MM.1S (cell line): ENCODE results near the gene SPATA7.

ENCODE experiments used
- DNase-seq: peaks from one replicate; pipeline ENCODE4 v3.0.0-alpha.2; 2015
- H2AFZ ChIP-seq: fragments of 300-600 bp; sonication (generic); 2 replicates; pipeline ENCODE4 v1.6.0; 2016; ENCODE audit warnings: antibody characterized with exemption, low read length
- H3F3A ChIP-seq: fragments of 300-600 bp; sonication (generic); 2 replicates; pipeline ENCODE4 v1.6.1; 2016; ENCODE audit warnings: mild to moderate bottlenecking, antibody characterized with exemption, low read length, moderate library complexity, mixed read lengths; ENCODE audit not compliant: insufficient read depth
- H3K27ac ChIP-seq: fragments of 300-600 bp; sonication (generic); 2 replicates; pipeline ENCODE4 v1.5.1; 2016; ENCODE audit warnings: mild to moderate bottlenecking, low read length
- H3K27me3 ChIP-seq: fragments of 300-600 bp; sonication (generic); replicated peaks from 2 replicates; pipeline ENCODE4 v1.6.0; 2016; ENCODE audit warnings: low read length; ENCODE audit not compliant: insufficient read depth
- H3K36me3 ChIP-seq: fragments of 300-600 bp; sonication (generic); replicated peaks from 2 replicates; pipeline ENCODE4 v1.6.1; 2016; ENCODE audit warnings: mild to moderate bottlenecking, low read length, mixed read lengths; ENCODE audit not compliant: insufficient read depth
- H3K4me1 ChIP-seq: fragments of 300-600 bp; sonication (generic); 2 replicates; pipeline ENCODE4 v1.6.1; 2016; ENCODE audit warnings: low read length, mixed read lengths
- H3K4me2 ChIP-seq: fragments of 300-600 bp; sonication (generic); 2 replicates; pipeline ENCODE4 v1.6.0; 2016; ENCODE audit warnings: low read depth, low read length
- H3K4me3 ChIP-seq: fragments of 300-600 bp; sonication (generic); 2 replicates; pipeline ENCODE4 v1.5.1; 2016; ENCODE audit warnings: low read length, mixed read lengths
- H3K79me2 ChIP-seq: fragments of 300-600 bp; sonication (generic); 2 replicates; pipeline ENCODE4 v1.6.1; 2016; ENCODE audit warnings: mixed run types, low read length, mixed read lengths
- H3K9ac ChIP-seq: fragments of 300-600 bp; sonication (generic); 2 replicates; pipeline ENCODE4 v1.6.1; 2016; ENCODE audit warnings: low read length, mixed read lengths
- H3K9me2 ChIP-seq: fragments of 300-600 bp; sonication (generic); replicated peaks from 2 replicates; pipeline ENCODE4 v1.6.1; 2016; ENCODE audit warnings: mild to moderate bottlenecking, low read length, mixed read lengths; ENCODE audit not compliant: insufficient read depth
- H3K9me3 ChIP-seq: fragments of 300-600 bp; sonication (generic); replicated peaks from 2 replicates; pipeline ENCODE4 v1.6.1; 2016; ENCODE audit warnings: mild to moderate bottlenecking, low read length, mixed read lengths; ENCODE audit not compliant: insufficient read depth
- H4K20me1 ChIP-seq: fragments of 300-600 bp; sonication (generic); 2 replicates; pipeline ENCODE4 v1.6.1; 2016; ENCODE audit warnings: mild to moderate bottlenecking, low read length, moderate library complexity, mixed read lengths; ENCODE audit not compliant: insufficient read depth
- CTCF ChIP-seq: fragments of 300-600 bp; sonication (generic); IDR thresholded peaks from 2 replicates; pipeline ENCODE4 v1.5.1; 2016; ENCODE audit warnings: antibody characterized with exemption, low read length, mixed read lengths
- EZH2 ChIP-seq: fragments of 300-600 bp; sonication (generic); optimal IDR thresholded peaks from 2 replicates; pipeline ENCODE3; 2017; ENCODE audit warnings: low read depth, mild to moderate bottlenecking, antibody characterized with exemption, low read length, mixed read lengths
- EZH2phosphoT487 ChIP-seq: fragments of 300-600 bp; sonication (generic); IDR thresholded peaks from 2 replicates; pipeline ENCODE4 v1.6.1; 2018; ENCODE audit warnings: antibody characterized with exemption, low read length

Gene SPATA7

GRCh38 chr14:88388741-88389282 lies 3.4 kb downstream of the SPATA7 start:
- Histone ChIP-seq H3K4me3 (no peak overlapping the region), H3K79me2 (no peaks in the 10 kb centered on the region), H2AFZ (no peak overlapping the region), H3K27ac (no peak overlapping the region), H3K36me3 (no peaks in the 10 kb centered on the region), H3F3A (no peaks in the 10 kb centered on the region), H3K27me3 (no peaks in the 10 kb centered on the region), H4K20me1 (no peaks in the 10 kb centered on the region), H3K9ac (no peak overlapping the region), H3K4me2 (no peak overlapping the region), H3K9me3 (no peaks in the 10 kb centered on the region), H3K9me2 (no peaks in the 10 kb centered on the region), H3K4me1 (no peaks in the 10 kb centered on the region)
- no peak for DNase-seq
- TF ChIP-seq EZH2 (no peak), EZH2phosphoT487 (no peak), CTCF (no peak)

DNA sequence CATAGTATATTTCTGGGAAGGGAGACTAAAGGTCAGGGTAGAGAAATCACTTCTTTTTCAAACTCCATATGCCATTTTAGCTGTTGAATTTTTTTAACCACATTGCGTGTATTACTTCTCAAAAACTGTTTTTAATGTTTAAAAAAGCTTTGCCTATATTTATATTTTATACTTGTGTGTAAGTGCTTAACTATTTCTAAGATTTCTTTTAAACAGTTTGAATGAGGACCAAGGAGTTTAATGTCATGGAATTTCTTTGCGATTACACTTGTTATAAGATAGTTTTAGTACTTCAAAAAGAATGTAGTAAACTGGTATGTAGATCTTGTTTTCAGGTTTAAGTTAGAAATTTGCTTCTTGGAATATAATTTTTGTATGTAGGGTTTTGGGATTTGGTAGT lies 7.2 kb downstream of the SPATA7 start:
- no peak overlapping the region for H2AFZ ChIP-seq
- DNase-seq, result no peak
- no peaks in the 10 kb centered on the region for H3K9me3 ChIP-seq
- no peaks in the 10 kb centered on the region for H3K79me2 ChIP-seq
- no peaks in the 10 kb centered on the region for H3K9me2 ChIP-seq
- H3K9ac ChIP-seq, result no peak overlapping the region
- no peaks in the 10 kb centered on the region for H3K4me1 ChIP-seq
- TF ChIP-seq EZH2phosphoT487, result no peak
- no peak for TF ChIP-seq CTCF
- no peak for TF ChIP-seq EZH2
- no peaks in the 10 kb centered on the region for H3F3A ChIP-seq
- no peak overlapping the region for H3K4me3 ChIP-seq
- H3K36me3 ChIP-seq, result no peaks in the 10 kb centered on the region
- H3K4me2 ChIP-seq, result no peak overlapping the region
- H4K20me1 ChIP-seq, result no peaks in the 10 kb centered on the region
- no peak overlapping the region for H3K27ac ChIP-seq
- H3K27me3 ChIP-seq, result no peaks in the 10 kb centered on the region

- no peaks in the 10 kb centered on the region for H3K9me3 ChIP-seq
- no peaks in the 10 kb centered on the region for H3K36me3 ChIP-seq
- H3K4me3 ChIP-seq, result no peak overlapping the region
- no peaks in the 10 kb centered on the region for H4K20me1 ChIP-seq
- no peak overlapping the region for H3K9ac ChIP-seq
- no peaks in the 10 kb centered on the region for H3F3A ChIP-seq
- no peak overlapping the region for H2AFZ ChIP-seq
- no peaks in the 10 kb centered on the region for H3K9me2 ChIP-seq
- no peak overlapping the region for H3K4me2 ChIP-seq
- no peaks in the 10 kb centered on the region for H3K4me1 ChIP-seq
- H3K79me2 ChIP-seq, result no peaks in the 10 kb centered on the region
- H3K27ac ChIP-seq, result no peak overlapping the region
- no peak for DNase-seq
- TF ChIP-seq EZH2phosphoT487 (no peak), CTCF (no peak), EZH2 (no peak)
- H3K27me3 ChIP-seq, result no peaks in the 10 kb centered on the region
These were observed 25.6 kb downstream of the SPATA7 start for GRCh38 chr14:88411039-88411438.
